ENCODE measurements around the gene TRAF3IP1. TPM values are rescaled to one million over a fixed set of nuclear protein-coding genes. Genes with fewer than 3 reads are reported as not detected.
"Not testable (repeated sequence)": the region's sequence is repeated elsewhere in the genome, so short reads cannot be mapped to it uniquely, and the experiment has no call there.

TRAF3IP1 gene
- polyA plus RNA-seq, 2 donors: 3.2 to 4.8 TPM

GRCh38 chr2:238369591-238370040 is 49.3 kb downstream of the TRAF3IP1 start:
- H3K27ac ChIP-seq (ENCODE audit: low read depth in 2 of 2, low read length in 1 of 2): no peak overlapping the region
- 73 to 76% methylated on average over 10 of the region's 10 CpGs for WGBS, 2 donors
- no peaks in the 10 kb centered on the region for H3K36me3 ChIP-seq (ENCODE audit: control insufficient read depth in 2 of 2, insufficient read depth in 2 of 2, low read length in 1 of 2)
- H3K4me1 ChIP-seq (ENCODE audit: control insufficient read depth in 2 of 2, insufficient read depth in 2 of 2, low read length in 1 of 2): no peaks in the 10 kb centered on the region
- H3K27me3 ChIP-seq (ENCODE audit: control insufficient read depth in 1 of 2, insufficient read depth in 2 of 2, low read length in 2 of 2): no peaks in the 10 kb centered on the region
- H3K9me3 ChIP-seq (ENCODE audit: control insufficient read depth in 2 of 2, insufficient read depth in 1 of 2, low read depth in 1 of 2, low read length in 1 of 2): no peaks in the 10 kb centered on the region
- H3K4me3 ChIP-seq (ENCODE audit: low read depth in 1 of 2, low read length in 2 of 2): no peak overlapping the region

- H3K27me3 ChIP-seq (ENCODE audit: control insufficient read depth in 1 of 2, insufficient read depth in 2 of 2, low read length in 2 of 2): no peaks in the 10 kb centered on the region
- no peaks in the 10 kb centered on the region for H3K9me3 ChIP-seq (ENCODE audit: control insufficient read depth in 2 of 2, insufficient read depth in 1 of 2, low read depth in 1 of 2, low read length in 1 of 2)
- H3K36me3 ChIP-seq (ENCODE audit: control insufficient read depth in 2 of 2, insufficient read depth in 2 of 2, low read length in 1 of 2): no peaks in the 10 kb centered on the region
- H3K27ac ChIP-seq (ENCODE audit: low read depth in 2 of 2, low read length in 1 of 2): no peak overlapping the region
- H3K4me1 ChIP-seq (ENCODE audit: control insufficient read depth in 2 of 2, insufficient read depth in 2 of 2, low read length in 1 of 2): no peaks in the 10 kb centered on the region
- no peak overlapping the region for H3K4me3 ChIP-seq (ENCODE audit: low read depth in 1 of 2, low read length in 2 of 2)
- WGBS, 2 donors: 77 to 84% methylated on average over 10 of the region's 10 CpGs
Observed at GRCh38 chr2:238370094-238370822, 49.9 kb downstream of the TRAF3IP1 start.

- no peaks in the 10 kb centered on the region for H3K36me3 ChIP-seq (ENCODE audit: control insufficient read depth in 2 of 2, insufficient read depth in 2 of 2, low read length in 1 of 2)
- no peak overlapping the region for H3K27ac ChIP-seq (ENCODE audit: low read depth in 2 of 2, low read length in 1 of 2)
- WGBS, 2 donors: 34 to 35% methylated on average over 10 of the region's 10 CpGs
- H3K27me3 ChIP-seq (ENCODE audit: control insufficient read depth in 1 of 2, insufficient read depth in 2 of 2, low read length in 2 of 2): no peaks in the 10 kb centered on the region
- H3K4me3 ChIP-seq (ENCODE audit: low read depth in 1 of 2, low read length in 2 of 2): no peak overlapping the region
- H3K9me3 ChIP-seq (ENCODE audit: control insufficient read depth in 2 of 2, insufficient read depth in 1 of 2, low read depth in 1 of 2, low read length in 1 of 2): no peaks in the 10 kb centered on the region
- no peaks in the 10 kb centered on the region for H3K4me1 ChIP-seq (ENCODE audit: control insufficient read depth in 2 of 2, insufficient read depth in 2 of 2, low read length in 1 of 2)
Observed at GRCh38 chr2:238370823-238371372, 50.6 kb downstream of the TRAF3IP1 start.

- H3K27me3 ChIP-seq (ENCODE audit: control insufficient read depth in 1 of 2, insufficient read depth in 2 of 2, low read length in 2 of 2); H3K4me3 ChIP-seq (ENCODE audit: low read depth in 1 of 2, low read length in 2 of 2); H3K4me1 ChIP-seq (ENCODE audit: control insufficient read depth in 2 of 2, insufficient read depth in 2 of 2, low read length in 1 of 2); H3K36me3 ChIP-seq (ENCODE audit: control insufficient read depth in 2 of 2, insufficient read depth in 2 of 2, low read length in 1 of 2); H3K9me3 ChIP-seq (ENCODE audit: control insufficient read depth in 2 of 2, insufficient read depth in 1 of 2, low read depth in 1 of 2, low read length in 1 of 2); H3K27ac ChIP-seq (ENCODE audit: low read depth in 2 of 2, low read length in 1 of 2): not testable (repeated sequence)
- 93 to 97% methylated on average over 3 of the region's 3 CpGs for WGBS, 2 donors
Observed at GRCh38 chr2:238372277-238372676, 52.0 kb downstream of the TRAF3IP1 start.

GRCh38 chr2:238376884-238377391 is 56.6 kb downstream of the TRAF3IP1 start:
- Histone ChIP-seq H3K36me3 (ENCODE audit: control insufficient read depth in 2 of 2, insufficient read depth in 2 of 2, low read length in 1 of 2) (no peaks in the 10 kb centered on the region), H3K4me3 (ENCODE audit: low read depth in 1 of 2, low read length in 2 of 2) (no peak overlapping the region), H3K4me1 (ENCODE audit: control insufficient read depth in 2 of 2, insufficient read depth in 2 of 2, low read length in 1 of 2) (peaks cover 3% of the 10 kb centered on the region in 2 donors), H3K27me3 (ENCODE audit: control insufficient read depth in 1 of 2, insufficient read depth in 2 of 2, low read length in 2 of 2) (no peaks in the 10 kb centered on the region), H3K9me3 (ENCODE audit: control insufficient read depth in 2 of 2, insufficient read depth in 1 of 2, low read depth in 1 of 2, low read length in 1 of 2) (no peaks in the 10 kb centered on the region), H3K27ac (ENCODE audit: low read depth in 2 of 2, low read length in 1 of 2) (no peak overlapping the region)
- WGBS, 2 donors: 83 to 85% methylated on average over 8 of the region's 8 CpGs

GRCh38 chr2:238378230-238379095 is 58.1 kb downstream of the TRAF3IP1 start:
- Histone ChIP-seq H3K4me3 (ENCODE audit: low read depth in 1 of 2, low read length in 2 of 2) (no peak overlapping the region), H3K9me3 (ENCODE audit: control insufficient read depth in 2 of 2, insufficient read depth in 1 of 2, low read depth in 1 of 2, low read length in 1 of 2) (no peaks in the 10 kb centered on the region), H3K27me3 (ENCODE audit: control insufficient read depth in 1 of 2, insufficient read depth in 2 of 2, low read length in 2 of 2) (no peaks in the 10 kb centered on the region), H3K36me3 (ENCODE audit: control insufficient read depth in 2 of 2, insufficient read depth in 2 of 2, low read length in 1 of 2) (no peaks in the 10 kb centered on the region), H3K4me1 (ENCODE audit: control insufficient read depth in 2 of 2, insufficient read depth in 2 of 2, low read length in 1 of 2) (peaks cover 3% of the 10 kb centered on the region in 2 donors), H3K27ac (ENCODE audit: low read depth in 2 of 2, low read length in 1 of 2) (no peak overlapping the region)
- WGBS, 2 donors: 90 to 91% methylated on average over 11 of the region's 11 CpGs

GRCh38 chr2:238379096-238379810 is 58.9 kb downstream of the TRAF3IP1 start:
- peaks cover 3% of the 10 kb centered on the region in 2 donors for H3K4me1 ChIP-seq (ENCODE audit: control insufficient read depth in 2 of 2, insufficient read depth in 2 of 2, low read length in 1 of 2)
- H3K9me3 ChIP-seq (ENCODE audit: control insufficient read depth in 2 of 2, insufficient read depth in 1 of 2, low read depth in 1 of 2, low read length in 1 of 2): no peaks in the 10 kb centered on the region
- no peaks in the 10 kb centered on the region for H3K36me3 ChIP-seq (ENCODE audit: control insufficient read depth in 2 of 2, insufficient read depth in 2 of 2, low read length in 1 of 2)
- 78 to 81% methylated on average over 15 of the region's 15 CpGs for WGBS, 2 donors
- H3K27ac ChIP-seq (ENCODE audit: low read depth in 2 of 2, low read length in 1 of 2): no peak overlapping the region
- H3K4me3 ChIP-seq (ENCODE audit: low read depth in 1 of 2, low read length in 2 of 2): no peak overlapping the region
- H3K27me3 ChIP-seq (ENCODE audit: control insufficient read depth in 1 of 2, insufficient read depth in 2 of 2, low read length in 2 of 2): no peaks in the 10 kb centered on the region

- Histone ChIP-seq H3K4me1 (ENCODE audit: control insufficient read depth in 2 of 2, insufficient read depth in 2 of 2, low read length in 1 of 2) (peaks cover 3% of the 10 kb centered on the region in 2 donors), H3K9me3 (ENCODE audit: control insufficient read depth in 2 of 2, insufficient read depth in 1 of 2, low read depth in 1 of 2, low read length in 1 of 2) (no peaks in the 10 kb centered on the region)
- WGBS, 2 donors: 87 to 89% methylated on average over 7 of the region's 7 CpGs
Observed at GRCh38 chr2:238380336-238380735, 60.0 kb downstream of the TRAF3IP1 start.

GRCh38 chr2:238380785-238381184 is 60.5 kb downstream of the TRAF3IP1 start:
- Histone ChIP-seq H3K27ac (ENCODE audit: low read depth in 2 of 2, low read length in 1 of 2) (no peak overlapping the region), H3K4me3 (ENCODE audit: low read depth in 1 of 2, low read length in 2 of 2) (no peak overlapping the region), H3K4me1 (ENCODE audit: control insufficient read depth in 2 of 2, insufficient read depth in 2 of 2, low read length in 1 of 2) (peaks cover 3% of the 10 kb centered on the region in 2 donors), H3K36me3 (ENCODE audit: control insufficient read depth in 2 of 2, insufficient read depth in 2 of 2, low read length in 1 of 2) (no peaks in the 10 kb centered on the region), H3K9me3 (ENCODE audit: control insufficient read depth in 2 of 2, insufficient read depth in 1 of 2, low read depth in 1 of 2, low read length in 1 of 2) (no peaks in the 10 kb centered on the region), H3K27me3 (ENCODE audit: control insufficient read depth in 1 of 2, insufficient read depth in 2 of 2, low read length in 2 of 2) (no peaks in the 10 kb centered on the region)
- 40 to 71% methylated on average over 1 of the region's 1 CpG for WGBS, 2 donors

More at GRCh38 chr2:238380336-238380735, 60.0 kb downstream of the TRAF3IP1 start:
- H3K36me3 ChIP-seq (ENCODE audit: control insufficient read depth in 2 of 2, insufficient read depth in 2 of 2, low read length in 1 of 2): no peaks in the 10 kb centered on the region
- H3K4me3 ChIP-seq (ENCODE audit: low read depth in 1 of 2, low read length in 2 of 2): no peak overlapping the region
- H3K27ac ChIP-seq (ENCODE audit: low read depth in 2 of 2, low read length in 1 of 2): no peak overlapping the region
- no peaks in the 10 kb centered on the region for H3K27me3 ChIP-seq (ENCODE audit: control insufficient read depth in 1 of 2, insufficient read depth in 2 of 2, low read length in 2 of 2)

All from esophagus (tissue), 2 donors.